NCI-H748 treated with DMSO at 0.1 percent for 48 hours (cell line): ENCODE data around the gene TSKU.
A peak's percentile ranks its signal among the peaks of the same experiment; 100 is the strongest.
"Not testable (repeated sequence)": the region's sequence is repeated elsewhere in the genome, so short reads cannot be mapped to it uniquely, and the experiment has no call there.

ENCODE experiments used
- DNase-seq: peaks from one replicate; lab custom pipeline; 2025; lab: John Stamatoyannopoulos, UW

The TSKU gene

GRCh38 chr11:76788661-76789442, 5.7 kb downstream of the TSKU start:
- DNase-seq, result no peak

- DNase-seq, result no peak
These were observed 6.2 kb downstream of the TSKU start for GRCh38 chr11:76789443-76789719.

GRCh38 chr11:76790251-76790650, 7.1 kb downstream of the TSKU start:
- DNase-seq, result no peak

- not testable (repeated sequence) for DNase-seq
These were observed 8.0 kb downstream of the TSKU start for GRCh38 chr11:76791002-76791770.

GRCh38 chr11:76791861-76792260, 8.7 kb downstream of the TSKU start:
- no peak for DNase-seq

GRCh38 chr11:76792505-76793264, 9.5 kb downstream of the TSKU start:
- DNase-seq, result no peak

- no peak for DNase-seq
These were observed 10.5 kb downstream of the TSKU start for GRCh38 chr11:76793391-76794291.

- no peak for DNase-seq
These were observed 11.5 kb downstream of the TSKU start for GRCh38 chr11:76794371-76795289.

- DNase-seq, result no peak
These were observed 12.3 kb downstream of the TSKU start for GRCh38 chr11:76795290-76795935.

- no peak for DNase-seq
These were observed 12.8 kb downstream of the TSKU start for GRCh38 chr11:76795936-76796441.

GRCh38 chr11:76796511-76797198, 13.5 kb downstream of the TSKU start:
- no peak for DNase-seq

- no peak for DNase-seq
These were observed 14.4 kb downstream of the TSKU start for GRCh38 chr11:76797341-76798201.

- DNase-seq, result no peak
These were observed 15.0 kb downstream of the TSKU start for GRCh38 chr11:76798202-76798581.

- DNase-seq, result no peak
These were observed 15.5 kb downstream of the TSKU start for GRCh38 chr11:76798671-76799065.

- peak; percentile 9 for DNase-seq
These were observed 16.1 kb downstream of the TSKU start for GRCh38 chr11:76799066-76799804.

GRCh38 chr11:76800466-76801200, 17.5 kb downstream of the TSKU start:
- no peak for DNase-seq

- DNase-seq, result no peak
These were observed 18.1 kb downstream of the TSKU start for GRCh38 chr11:76801225-76801624.
